Ascending aorta (tissue), 2 donors: ENCODE measurements around the gene DOCK2. TPM values are rescaled to one million over a fixed set of nuclear protein-coding genes. Genes with fewer than 3 reads are reported as not detected.

Experiments
- DNase-seq, 2 donors: peaks; one replicate each; pipeline ENCODE4 v3.0.0-alpha.2; 2019; ENCODE audit warnings: low spot score in 2 of 2
- H3K27ac ChIP-seq, 2 donors: fragments of 200-600 bp; sonication (generic); one replicate each; pipeline ENCODE4 v1.5.1; 2016 to 2017; ENCODE audit warnings: mild to moderate bottlenecking in 1 of 2
- H3K27me3 ChIP-seq: fragments of 200-600 bp; sonication (generic); one replicate; pipeline ENCODE4 v1.5.1; 2017
- H3K36me3 ChIP-seq, 2 donors: fragments of 200-600 bp; sonication (generic); one replicate each; pipeline ENCODE4 v1.5.1; 2016
- H3K4me1 ChIP-seq, 2 donors: fragments of 200-600 bp; sonication (generic); one replicate each; pipeline ENCODE4 v1.5.1; 2016 to 2017; ENCODE audit warnings: mild to moderate bottlenecking in 1 of 2
- H3K4me3 ChIP-seq, 2 donors: fragments of 200-600 bp; sonication (generic); one replicate each; pipeline ENCODE4 v1.5.1; 2016 to 2017; ENCODE audit warnings: mild to moderate bottlenecking in 1 of 2
- H3K9me3 ChIP-seq, 2 donors: fragments of 200-600 bp; sonication (generic); one replicate each; pipeline ENCODE4 v1.5.1; 2016
- CTCF ChIP-seq, 3 experiments: fragments of 200-600 bp in 2 of 3; fragments of 450-650 bp in 1 of 3; sonication (generic) in 2 of 3; IDR thresholded peaks; one replicate each; pipeline ENCODE4 v1.5.1; 2016 to 2019; ENCODE audit warnings: antibody characterized with exemption in 3 of 3, mild to moderate bottlenecking in 1 of 3, moderate library complexity in 1 of 3
- intact Hi-C: fragments of 100-400 bp; cut with DNase I; formaldehyde crosslinking; loops from one replicate; pipeline ENCODE4 v1.15.1; 2023
- total RNA-seq: library from RNA; depleted of rRNA; stranded (reverse); fragments of >200 nt; gene quantifications from one replicate; pipeline ENCODE4 v1.1.0, GENCODE V29; 2016

Gene DOCK2
- total RNA-seq, 1 donor from 2014 or later = 33.1 TPM

GRCh38 chr5:169942181-169942580 is 305.1 kb downstream of the DOCK2 start:
- H3K27ac ChIP-seq = no peak overlapping the region
- no peaks in the 10 kb centered on the region for H3K9me3 ChIP-seq
- no peak for TF ChIP-seq CTCF (IDR thresholded peaks at IDR 0.05)
- intact Hi-C loops = no loop called here
- no peaks in the 10 kb centered on the region for H3K4me1 ChIP-seq
- no peak for DNase-seq
- H3K27me3 ChIP-seq = no peaks in the 10 kb centered on the region
- H3K4me3 ChIP-seq = no peak overlapping the region
- H3K36me3 ChIP-seq = no peaks in the 10 kb centered on the region

GRCh38 chr5:169943026-169943425 is 306.0 kb downstream of the DOCK2 start:
- TF ChIP-seq CTCF (IDR thresholded peaks at IDR 0.05) = no peak
- Histone ChIP-seq H3K27me3 (no peaks in the 10 kb centered on the region), H3K9me3 (no peaks in the 10 kb centered on the region), H3K4me1 (no peaks in the 10 kb centered on the region), H3K4me3 (no peak overlapping the region), H3K27ac (no peak overlapping the region), H3K36me3 (no peaks in the 10 kb centered on the region)
- DNase-seq = no peak
- intact Hi-C loops = no loop called here

- no peaks in the 10 kb centered on the region for H3K4me1 ChIP-seq
- intact Hi-C loops = no loop called here
- no peaks in the 10 kb centered on the region for H3K36me3 ChIP-seq
- no peaks in the 10 kb centered on the region for H3K27me3 ChIP-seq
- no peaks in the 10 kb centered on the region for H3K9me3 ChIP-seq
- TF ChIP-seq CTCF (IDR thresholded peaks at IDR 0.05) = no peak
- no peak for DNase-seq
- no peak overlapping the region for H3K27ac ChIP-seq
- H3K4me3 ChIP-seq = no peak overlapping the region
These were observed 307.0 kb downstream of the DOCK2 start for GRCh38 chr5:169944115-169944514.

- no peaks in the 10 kb centered on the region for H3K36me3 ChIP-seq
- H3K27ac ChIP-seq = no peak overlapping the region
- H3K27me3 ChIP-seq = no peaks in the 10 kb centered on the region
- DNase-seq = no peak
- intact Hi-C loops = no loop called here
- H3K4me1 ChIP-seq = no peaks in the 10 kb centered on the region
- H3K4me3 ChIP-seq = no peak overlapping the region
- TF ChIP-seq CTCF (IDR thresholded peaks at IDR 0.05) = no peak
- H3K9me3 ChIP-seq = no peaks in the 10 kb centered on the region
These were observed 308.0 kb downstream of the DOCK2 start for GRCh38 chr5:169944922-169945680.

GRCh38 chr5:169945831-169946261 is 308.8 kb downstream of the DOCK2 start:
- Histone ChIP-seq H3K4me1 (no peaks in the 10 kb centered on the region), H3K27ac (no peak overlapping the region), H3K27me3 (no peaks in the 10 kb centered on the region), H3K4me3 (no peak overlapping the region), H3K9me3 (no peaks in the 10 kb centered on the region), H3K36me3 (no peaks in the 10 kb centered on the region)
- intact Hi-C loops = no loop called here
- TF ChIP-seq CTCF (IDR thresholded peaks at IDR 0.05) = no peak
- DNase-seq = no peak
